C4-2B (cell line): ENCODE measurements around the gene TRIO.

ENCODE experiments used
- ZFX ChIP-seq: fragments of 450-650 bp; IDR thresholded peaks from 2 replicates; pipeline ENCODE4 v1.6.1; 2017
- TF ChIP-seq, protein P1 (sequence below): fragments of 450-650 bp; conservative IDR thresholded peaks from 2 replicates; pipeline ENCODE4 v1.5.1; 2017; ENCODE audit warnings: mild to moderate bottlenecking

DNA sequence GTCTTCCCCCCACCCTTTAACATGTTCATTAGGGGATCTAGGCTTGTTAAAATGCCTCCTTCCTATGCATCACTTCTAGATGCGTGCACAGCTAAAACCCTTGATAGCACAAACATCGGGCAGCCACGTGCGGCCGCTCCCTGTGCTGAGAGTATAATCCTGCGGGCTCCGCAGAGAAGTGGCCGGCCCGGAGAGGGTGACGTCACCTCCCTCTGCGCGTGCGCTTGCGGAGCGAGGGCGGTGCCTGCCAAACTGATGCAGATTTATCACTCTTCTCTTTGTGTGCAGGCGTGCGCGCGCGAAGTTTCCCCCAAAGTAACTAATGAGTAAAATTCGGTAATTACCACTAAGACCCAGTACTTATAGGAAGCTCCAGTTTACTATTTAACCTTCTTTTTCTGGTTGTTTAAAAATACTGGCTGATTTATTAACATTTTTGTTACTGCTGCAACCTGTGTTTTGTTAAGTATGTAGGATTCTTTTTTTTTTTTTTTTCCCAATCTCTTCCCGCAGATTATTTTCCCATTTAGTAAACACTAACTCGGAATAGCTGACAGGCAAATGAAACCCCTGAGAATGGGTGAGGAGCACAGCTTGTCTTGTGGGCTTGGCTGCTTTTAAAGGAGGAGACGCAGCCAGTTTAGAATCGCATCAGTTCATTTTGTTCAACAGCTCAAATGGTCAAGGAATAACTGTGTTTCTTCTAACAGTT, 121.6 kb downstream of the TRIO start:
- TF ChIP-seq, protein P1, sequence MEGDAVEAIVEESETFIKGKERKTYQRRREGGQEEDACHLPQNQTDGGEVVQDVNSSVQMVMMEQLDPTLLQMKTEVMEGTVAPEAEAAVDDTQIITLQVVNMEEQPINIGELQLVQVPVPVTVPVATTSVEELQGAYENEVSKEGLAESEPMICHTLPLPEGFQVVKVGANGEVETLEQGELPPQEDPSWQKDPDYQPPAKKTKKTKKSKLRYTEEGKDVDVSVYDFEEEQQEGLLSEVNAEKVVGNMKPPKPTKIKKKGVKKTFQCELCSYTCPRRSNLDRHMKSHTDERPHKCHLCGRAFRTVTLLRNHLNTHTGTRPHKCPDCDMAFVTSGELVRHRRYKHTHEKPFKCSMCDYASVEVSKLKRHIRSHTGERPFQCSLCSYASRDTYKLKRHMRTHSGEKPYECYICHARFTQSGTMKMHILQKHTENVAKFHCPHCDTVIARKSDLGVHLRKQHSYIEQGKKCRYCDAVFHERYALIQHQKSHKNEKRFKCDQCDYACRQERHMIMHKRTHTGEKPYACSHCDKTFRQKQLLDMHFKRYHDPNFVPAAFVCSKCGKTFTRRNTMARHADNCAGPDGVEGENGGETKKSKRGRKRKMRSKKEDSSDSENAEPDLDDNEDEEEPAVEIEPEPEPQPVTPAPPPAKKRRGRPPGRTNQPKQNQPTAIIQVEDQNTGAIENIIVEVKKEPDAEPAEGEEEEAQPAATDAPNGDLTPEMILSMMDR: no peak
- TF ChIP-seq ZFX: no peak
